Measurements from ENCODE around the gene PVALEF.

Gene PVALEF

GRCh38 chr17:81180836-81181810 lies 15.8 kb downstream of the PVALEF start:
- DNase-seq (ENCODE audit: low read depth in 1 of 2, low spot score in 1 of 2): no peak

GRCh38 chr17:81181811-81182185 lies 16.5 kb downstream of the PVALEF start:
- no peak for DNase-seq (ENCODE audit: low read depth in 1 of 2, low spot score in 1 of 2)

GRCh38 chr17:81182596-81182995 lies 17.3 kb downstream of the PVALEF start:
- DNase-seq (ENCODE audit: low read depth in 1 of 2, low spot score in 1 of 2): no peak

GRCh38 chr17:81183316-81183715 lies 18.0 kb downstream of the PVALEF start:
- DNase-seq (ENCODE audit: low read depth in 1 of 2, low spot score in 1 of 2): no peak

GRCh38 chr17:81183807-81184206 lies 18.5 kb downstream of the PVALEF start:
- DNase-seq (ENCODE audit: low read depth in 1 of 2, low spot score in 1 of 2): no peak

DNA sequence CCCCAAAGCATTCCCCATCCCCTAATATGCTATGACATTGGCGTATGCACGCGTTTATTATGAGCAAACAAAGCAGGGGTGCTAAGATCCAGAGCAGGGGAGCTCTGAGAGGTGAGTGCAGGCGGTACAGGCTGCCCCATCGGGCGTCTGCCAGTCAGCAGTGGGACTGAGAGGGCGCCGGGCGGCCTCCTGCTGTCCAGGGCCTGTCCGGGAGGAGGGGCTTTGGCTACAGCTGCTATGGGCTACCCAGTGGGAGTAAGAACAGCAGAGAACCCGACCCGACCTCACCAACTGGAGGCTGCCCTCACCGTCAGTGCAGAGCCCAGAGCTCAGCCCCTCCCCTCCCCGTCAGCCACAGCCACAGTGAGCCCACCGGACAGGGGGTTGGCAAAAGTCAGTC lies 19.2 kb downstream of the PVALEF start:
- DNase-seq (ENCODE audit: low read depth in 1 of 2, low spot score in 1 of 2): no peak

GRCh38 chr17:81186203-81186602 lies 20.9 kb downstream of the PVALEF start:
- DNase-seq (ENCODE audit: low read depth in 1 of 2, low spot score in 1 of 2): no peak

GRCh38 chr17:81187120-81187519 lies 21.8 kb downstream of the PVALEF start:
- DNase-seq (ENCODE audit: low read depth in 1 of 2, low spot score in 1 of 2): no peak

GRCh38 chr17:81187586-81188490 lies 22.5 kb downstream of the PVALEF start:
- no peak for DNase-seq (ENCODE audit: low read depth in 1 of 2, low spot score in 1 of 2)

DNA sequence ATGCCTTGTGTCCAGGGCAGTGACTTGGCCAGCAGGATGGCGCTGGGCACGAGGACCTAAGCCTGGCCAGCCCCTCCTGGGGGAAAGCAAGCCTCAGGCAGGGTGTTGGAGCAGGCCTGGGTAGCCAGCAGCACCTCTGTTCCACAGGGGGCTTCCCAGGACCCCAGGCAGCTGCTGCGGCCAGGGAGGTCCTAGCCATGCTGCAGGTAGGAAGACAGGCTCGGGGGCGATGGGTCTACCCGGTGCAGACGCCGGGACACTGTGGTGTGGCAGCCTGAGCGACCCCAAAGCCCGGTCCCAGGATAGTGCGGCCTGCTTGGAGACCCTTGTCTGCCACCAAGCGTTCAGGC lies 23.2 kb downstream of the PVALEF start:
- DNase-seq (ENCODE audit: low read depth in 1 of 2, low spot score in 1 of 2): no peak

- DNase-seq (ENCODE audit: low read depth in 1 of 2, low spot score in 1 of 2): no peak
Measured at GRCh38 chr17:81189016-81189415, 23.7 kb downstream of the PVALEF start.

DNA sequence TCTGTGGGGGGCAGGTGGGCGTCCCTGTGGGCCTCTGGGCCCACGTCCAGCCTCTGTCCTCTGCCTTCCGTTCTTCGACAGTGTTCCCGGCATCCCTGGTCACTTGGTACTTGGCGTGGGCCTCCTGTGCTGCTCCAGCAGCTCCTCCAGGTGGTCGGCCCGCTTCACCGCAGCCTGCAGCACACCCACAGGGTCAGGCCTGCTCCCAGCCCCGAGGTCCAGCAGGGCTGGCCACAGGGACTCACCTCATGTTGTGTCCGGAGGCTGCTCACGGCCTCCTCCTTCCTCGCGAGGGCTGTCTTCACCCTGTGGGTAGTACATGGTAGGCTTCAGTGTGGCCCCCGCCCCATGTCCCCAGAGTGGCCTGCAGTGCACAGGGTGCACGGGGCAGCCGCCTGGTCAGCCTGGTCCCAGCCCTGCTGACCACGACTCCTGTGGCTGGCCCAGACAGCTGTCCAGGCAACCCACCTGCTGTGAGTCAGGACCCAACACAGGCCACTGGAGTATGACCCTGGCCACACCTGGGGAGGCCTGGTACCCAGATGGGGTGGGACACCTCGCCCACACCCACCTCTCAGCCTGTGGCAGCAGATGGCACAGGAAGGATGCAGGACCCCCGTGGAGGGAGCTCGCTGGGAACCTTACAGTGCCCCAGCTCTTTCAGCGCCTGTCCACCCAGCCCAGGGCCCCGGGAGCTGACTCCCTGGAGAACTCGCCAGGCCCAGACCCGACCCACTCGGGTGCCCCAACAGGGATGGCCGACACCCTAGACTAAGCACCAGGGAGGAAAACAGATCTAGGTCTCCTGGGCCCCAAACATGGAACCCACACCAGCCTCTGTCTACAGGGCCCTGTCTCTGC lies 24.6 kb downstream of the PVALEF start:
- DNase-seq (ENCODE audit: low read depth in 1 of 2, low spot score in 1 of 2): no peak

DNA sequence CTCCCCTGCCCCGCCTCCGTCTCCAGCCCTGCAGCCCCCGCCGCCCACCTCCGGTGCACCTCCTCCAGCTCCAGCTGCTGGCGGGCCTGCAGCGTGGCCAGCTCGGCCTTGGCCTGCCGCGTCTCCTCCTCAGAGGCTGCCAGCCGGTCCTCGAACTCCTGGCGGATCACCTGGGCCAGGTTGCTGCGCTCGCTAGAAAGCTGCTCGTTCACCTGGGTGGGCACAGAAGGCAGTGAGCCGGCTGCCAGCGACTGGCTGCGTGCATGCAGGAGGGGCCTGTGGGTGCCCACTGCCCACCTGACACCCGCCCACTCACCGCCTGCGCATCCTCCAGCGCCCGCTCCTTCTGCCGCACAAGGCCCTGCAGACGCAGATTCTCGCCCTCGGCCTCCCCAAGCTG lies 25.3 kb downstream of the PVALEF start:
- DNase-seq (ENCODE audit: low read depth in 1 of 2, low spot score in 1 of 2): no peak

DNA sequence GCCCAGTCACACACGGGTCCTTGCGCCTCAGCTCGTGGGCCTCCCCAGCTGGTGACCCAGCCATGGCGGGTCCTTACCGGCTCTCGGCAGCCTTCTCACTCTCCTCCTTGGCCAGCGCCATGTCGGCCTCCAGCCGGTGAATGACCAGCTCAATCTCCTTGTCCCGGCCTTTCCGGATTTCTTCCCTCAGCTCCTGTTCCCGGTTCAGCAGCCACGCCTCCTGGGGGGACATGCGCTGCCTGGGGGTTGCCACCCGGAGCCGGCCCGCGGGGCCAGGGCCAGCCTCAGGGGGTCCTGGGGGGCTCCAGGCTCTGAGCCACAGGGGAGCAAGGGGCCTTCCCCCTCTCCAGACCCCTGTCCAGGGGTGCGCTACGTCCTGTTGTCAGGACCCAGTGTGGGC lies 25.8 kb downstream of the PVALEF start:
- no peak for DNase-seq (ENCODE audit: low read depth in 1 of 2, low spot score in 1 of 2)

DNA sequence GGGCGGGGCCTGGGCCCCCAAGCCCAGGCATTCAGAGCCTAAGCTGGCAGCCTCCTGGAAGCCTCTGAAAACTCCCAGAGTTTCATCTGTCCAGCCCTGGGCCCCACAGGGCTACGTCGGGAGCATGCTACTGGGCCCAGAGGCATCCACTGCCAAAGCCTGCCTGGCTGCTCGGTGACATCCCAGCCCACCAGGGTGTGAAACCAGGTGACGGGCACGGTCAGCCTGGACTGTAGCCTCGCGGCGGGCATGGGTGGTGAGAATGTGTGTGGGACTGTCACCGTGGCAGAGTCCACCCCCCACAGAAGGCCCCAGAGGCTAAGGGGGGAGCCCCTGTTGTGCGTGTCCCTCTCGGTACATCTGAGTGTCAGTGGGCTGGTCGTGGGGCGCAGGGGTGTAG lies 26.3 kb downstream of the PVALEF start:
- DNase-seq (ENCODE audit: low read depth in 1 of 2, low spot score in 1 of 2): no peak

DNA sequence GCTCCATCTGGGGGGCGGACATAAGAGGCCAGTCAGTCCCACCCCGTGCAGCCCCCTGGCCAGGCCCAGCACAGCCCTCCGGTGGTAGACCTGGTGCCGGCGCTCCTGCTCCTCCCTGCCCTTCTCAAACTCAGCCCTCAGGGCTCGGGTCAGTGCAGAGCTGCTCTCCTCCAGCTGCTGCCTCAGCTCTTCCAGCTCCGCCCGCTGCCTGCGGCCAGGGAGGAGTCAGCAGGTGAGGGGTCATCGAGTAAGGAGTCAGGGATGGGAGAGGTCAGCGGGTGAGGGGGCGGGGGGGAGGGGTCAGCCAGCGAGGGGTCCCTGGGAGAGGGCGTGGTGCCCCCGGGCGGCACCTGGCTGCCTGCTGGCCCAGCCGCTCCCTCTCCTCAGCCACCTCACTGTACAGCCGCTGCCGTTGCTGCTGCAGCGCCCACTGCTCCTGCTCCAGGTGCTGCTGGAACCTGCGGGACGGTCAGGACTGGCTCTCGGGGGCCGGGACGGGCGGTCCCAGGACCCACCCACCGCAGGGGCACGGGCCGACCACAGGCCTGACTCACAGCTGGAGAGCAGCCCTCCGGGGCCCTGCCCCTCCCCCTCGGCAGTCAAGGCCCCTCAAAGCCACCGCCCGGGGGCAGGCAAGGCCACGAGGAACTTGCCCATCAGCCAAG lies 27.2 kb downstream of the PVALEF start:
- no peak for DNase-seq (ENCODE audit: low read depth in 1 of 2, low spot score in 1 of 2)

DNA sequence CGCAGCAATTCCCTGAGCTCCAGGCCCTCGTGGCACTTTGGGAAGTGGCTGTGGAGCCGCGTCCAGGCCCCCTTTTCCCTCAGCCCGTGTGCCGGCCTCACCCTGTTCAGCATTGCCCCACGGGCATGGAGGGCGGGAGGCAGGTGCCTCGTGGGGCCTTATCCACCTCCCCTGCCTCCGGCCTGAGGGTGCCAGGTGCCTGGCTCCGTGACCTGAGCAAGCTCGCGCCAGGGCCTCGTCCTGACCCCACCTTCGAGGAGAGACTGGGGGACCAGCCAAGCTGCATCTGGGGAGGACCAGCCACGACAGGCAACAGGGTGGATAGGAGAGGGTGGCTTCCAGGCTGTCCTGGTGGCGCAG lies 27.7 kb downstream of the PVALEF start:
- no peak for DNase-seq (ENCODE audit: low read depth in 1 of 2, low spot score in 1 of 2)

GRCh38 chr17:81193470-81194224 lies 28.3 kb downstream of the PVALEF start:
- no peak for DNase-seq (ENCODE audit: low read depth in 1 of 2, low spot score in 1 of 2)

DNA sequence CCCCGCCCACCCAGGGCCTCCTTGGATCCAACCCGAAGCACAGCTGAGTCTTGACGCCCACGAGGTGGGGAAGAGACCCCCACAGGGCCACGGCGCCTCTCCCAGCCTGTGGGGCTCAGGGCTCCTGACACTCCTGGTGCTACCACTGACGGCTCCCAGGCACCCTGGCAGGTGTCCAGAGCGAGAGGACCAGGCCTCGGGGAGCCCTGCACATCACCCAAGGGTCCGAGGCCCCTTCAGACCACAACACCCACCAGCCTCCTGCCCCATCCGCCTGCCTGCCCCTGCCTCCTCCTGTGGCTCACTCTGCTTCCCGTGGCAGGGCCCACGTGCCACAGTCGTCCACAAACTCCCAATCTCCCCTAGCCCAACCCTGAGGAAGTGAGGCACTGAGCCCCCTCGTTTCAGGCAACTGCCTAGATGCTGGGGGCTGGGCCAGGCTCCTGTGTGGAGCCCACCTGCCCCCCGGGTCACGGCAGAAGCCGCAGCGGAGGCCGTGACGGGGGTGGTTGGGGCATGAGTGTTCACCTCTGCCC lies 29.0 kb downstream of the PVALEF start:
- DNase-seq (ENCODE audit: low read depth in 1 of 2, low spot score in 1 of 2): no peak

Data from activated T-helper 1 cell treated with anti-CD3 and anti-CD28 coated beads, Interleukin-2, amount 50 U/mL, for 16 hours (primary cell).